GDM1 (cell line): ENCODE data around the gene ZNRD2.
A peak's percentile ranks its signal among the peaks of the same experiment; 100 is the strongest.

ENCODE experiments used
- DNase-seq: peaks from one replicate; lab custom pipeline; 2025; lab: John Stamatoyannopoulos, UW

The ZNRD2 gene

GRCh38 chr11:65538232-65538914 is 31.9 kb upstream of the ZNRD2 start:
- DNase-seq = no peak

- no peak for DNase-seq
Measured at GRCh38 chr11:65538915-65539743, 31.1 kb upstream of the ZNRD2 start.

- DNase-seq = no peak
Measured at GRCh38 chr11:65539744-65540289, 30.5 kb upstream of the ZNRD2 start.

GRCh38 chr11:65540290-65541092 is 29.8 kb upstream of the ZNRD2 start:
- DNase-seq = peak; percentile 86

GRCh38 chr11:65541093-65541982 is 28.9 kb upstream of the ZNRD2 start:
- no peak for DNase-seq

GRCh38 chr11:65542738-65543390 is 27.4 kb upstream of the ZNRD2 start:
- DNase-seq = no peak

- no peak for DNase-seq
Measured at GRCh38 chr11:65545853-65546216, 24.4 kb upstream of the ZNRD2 start.

GRCh38 chr11:65546217-65546958 is 23.9 kb upstream of the ZNRD2 start:
- no peak for DNase-seq

GRCh38 chr11:65547446-65548125 is 22.7 kb upstream of the ZNRD2 start:
- no peak for DNase-seq

GRCh38 chr11:65548395-65548794 is 21.9 kb upstream of the ZNRD2 start:
- no peak for DNase-seq

- DNase-seq = no peak
Measured at GRCh38 chr11:65549096-65549495, 21.2 kb upstream of the ZNRD2 start.

GRCh38 chr11:65551572-65552387 is 18.5 kb upstream of the ZNRD2 start:
- peak; percentile 45 for DNase-seq

- no peak for DNase-seq
Measured at GRCh38 chr11:65552388-65552951, 17.8 kb upstream of the ZNRD2 start.

- DNase-seq = no peak
Measured at GRCh38 chr11:65553301-65554001, 16.8 kb upstream of the ZNRD2 start.

- no peak for DNase-seq
Measured at GRCh38 chr11:65554057-65554818, 16.0 kb upstream of the ZNRD2 start.

GRCh38 chr11:65554842-65555430 is 15.3 kb upstream of the ZNRD2 start:
- no peak for DNase-seq
